ENCODE results near the gene ZNF444. TPM values are rescaled to one million over a fixed set of nuclear protein-coding genes. Genes with fewer than 3 reads are reported as not detected.
"Not testable (repeated sequence)": the region's sequence is repeated elsewhere in the genome, so short reads cannot be mapped to it uniquely, and the experiment has no call there.

Gene ZNF444
- total RNA-seq, 1 donor from 2014 or later, result 38.7 TPM

- no peaks in the 10 kb centered on the region for H3K4me1 ChIP-seq
- peaks cover 44% of the 10 kb centered on the region for H3K36me3 ChIP-seq
Measured at GRCh38 chr19:56096665-56097064, 44.4 kb upstream of the ZNF444 start.

GRCh38 chr19:56097306-56097705 lies 43.8 kb upstream of the ZNF444 start:
- TF ChIP-seq, protein P1, sequence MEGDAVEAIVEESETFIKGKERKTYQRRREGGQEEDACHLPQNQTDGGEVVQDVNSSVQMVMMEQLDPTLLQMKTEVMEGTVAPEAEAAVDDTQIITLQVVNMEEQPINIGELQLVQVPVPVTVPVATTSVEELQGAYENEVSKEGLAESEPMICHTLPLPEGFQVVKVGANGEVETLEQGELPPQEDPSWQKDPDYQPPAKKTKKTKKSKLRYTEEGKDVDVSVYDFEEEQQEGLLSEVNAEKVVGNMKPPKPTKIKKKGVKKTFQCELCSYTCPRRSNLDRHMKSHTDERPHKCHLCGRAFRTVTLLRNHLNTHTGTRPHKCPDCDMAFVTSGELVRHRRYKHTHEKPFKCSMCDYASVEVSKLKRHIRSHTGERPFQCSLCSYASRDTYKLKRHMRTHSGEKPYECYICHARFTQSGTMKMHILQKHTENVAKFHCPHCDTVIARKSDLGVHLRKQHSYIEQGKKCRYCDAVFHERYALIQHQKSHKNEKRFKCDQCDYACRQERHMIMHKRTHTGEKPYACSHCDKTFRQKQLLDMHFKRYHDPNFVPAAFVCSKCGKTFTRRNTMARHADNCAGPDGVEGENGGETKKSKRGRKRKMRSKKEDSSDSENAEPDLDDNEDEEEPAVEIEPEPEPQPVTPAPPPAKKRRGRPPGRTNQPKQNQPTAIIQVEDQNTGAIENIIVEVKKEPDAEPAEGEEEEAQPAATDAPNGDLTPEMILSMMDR (IDR thresholded peaks at IDR 0.05), result no peak
- DNase-seq (no peak), ATAC-seq (no peak)
- Histone ChIP-seq H3K4me1 (no peaks in the 10 kb centered on the region), H3K27ac (no peak overlapping the region), H3K27me3 (ENCODE audit: low read depth) (no peaks in the 10 kb centered on the region), H3K9me3 (no peaks in the 10 kb centered on the region), H3K36me3 (peaks cover 51% of the 10 kb centered on the region), H3K4me3 (no peak overlapping the region)
- intact Hi-C loops (cut with DNase I), result no loop called here

More at GRCh38 chr19:56096665-56097064, 44.4 kb upstream of the ZNF444 start:
- intact Hi-C loops (cut with DNase I), result no loop called here
- Histone ChIP-seq H3K27ac (no peak overlapping the region), H3K9me3 (no peaks in the 10 kb centered on the region), H3K4me3 (no peak overlapping the region), H3K27me3 (ENCODE audit: low read depth) (no peaks in the 10 kb centered on the region)
- TF ChIP-seq, protein P1 (IDR thresholded peaks at IDR 0.05), result no peak
- peak; percentile 24 for DNase-seq
- ATAC-seq, result no peak

DNA sequence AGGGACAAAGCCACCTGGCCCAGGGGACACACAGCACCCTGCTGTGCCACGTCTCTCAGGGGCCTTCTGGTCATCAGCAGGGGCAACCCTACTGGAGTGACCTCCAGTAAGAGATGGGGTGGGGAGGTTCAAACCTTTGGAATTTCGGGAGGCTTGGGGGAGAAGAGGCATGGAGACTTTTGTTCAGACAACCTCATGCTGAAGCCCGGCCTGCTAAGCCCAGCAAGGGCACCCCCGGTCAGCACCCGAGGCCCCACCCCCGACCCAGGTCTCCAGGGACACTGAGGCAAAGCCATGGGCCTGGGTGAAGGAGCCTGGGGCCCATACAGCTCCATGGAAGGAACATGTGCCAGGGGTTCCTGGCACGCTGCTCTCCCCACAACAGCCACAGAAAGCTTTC lies 43.3 kb upstream of the ZNF444 start:
- Histone ChIP-seq H3K4me3 (no peak overlapping the region), H3K4me1 (no peaks in the 10 kb centered on the region), H3K27me3 (ENCODE audit: low read depth) (no peaks in the 10 kb centered on the region), H3K9me3 (no peaks in the 10 kb centered on the region), H3K36me3 (peaks cover 56% of the 10 kb centered on the region), H3K27ac (no peak overlapping the region)
- intact Hi-C loops (cut with DNase I), result no loop called here
- DNase-seq, result no peak
- ATAC-seq, result no peak
- TF ChIP-seq, protein P1 (IDR thresholded peaks at IDR 0.05), result no peak

DNA sequence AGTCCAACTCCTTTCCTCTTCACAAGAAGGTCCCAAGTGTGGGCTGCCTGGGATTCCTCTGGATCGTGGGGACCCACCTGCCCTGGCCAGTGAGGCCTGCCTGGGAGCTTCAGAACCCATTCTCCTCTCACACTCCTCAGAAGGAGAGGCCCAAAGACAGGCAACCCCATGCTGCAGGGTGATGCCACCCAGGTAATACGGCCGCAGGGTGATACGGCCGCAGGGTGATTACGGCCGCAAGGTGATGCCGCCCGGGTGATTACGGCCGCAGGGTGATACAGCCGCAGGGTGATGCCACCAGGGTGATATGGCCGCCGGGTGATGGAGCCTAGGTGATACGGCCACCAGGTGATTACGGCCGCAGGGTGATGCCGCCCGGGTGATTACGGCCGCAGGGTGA lies 42.9 kb upstream of the ZNF444 start:
- H3K9me3 ChIP-seq; H3K4me3 ChIP-seq; H3K27me3 ChIP-seq (ENCODE audit: low read depth); intact Hi-C loops (cut with DNase I); ATAC-seq; H3K4me1 ChIP-seq; DNase-seq; H3K27ac ChIP-seq: not testable (repeated sequence)
- H3K36me3 ChIP-seq, result peaks cover 59% of the 10 kb centered on the region

DNA sequence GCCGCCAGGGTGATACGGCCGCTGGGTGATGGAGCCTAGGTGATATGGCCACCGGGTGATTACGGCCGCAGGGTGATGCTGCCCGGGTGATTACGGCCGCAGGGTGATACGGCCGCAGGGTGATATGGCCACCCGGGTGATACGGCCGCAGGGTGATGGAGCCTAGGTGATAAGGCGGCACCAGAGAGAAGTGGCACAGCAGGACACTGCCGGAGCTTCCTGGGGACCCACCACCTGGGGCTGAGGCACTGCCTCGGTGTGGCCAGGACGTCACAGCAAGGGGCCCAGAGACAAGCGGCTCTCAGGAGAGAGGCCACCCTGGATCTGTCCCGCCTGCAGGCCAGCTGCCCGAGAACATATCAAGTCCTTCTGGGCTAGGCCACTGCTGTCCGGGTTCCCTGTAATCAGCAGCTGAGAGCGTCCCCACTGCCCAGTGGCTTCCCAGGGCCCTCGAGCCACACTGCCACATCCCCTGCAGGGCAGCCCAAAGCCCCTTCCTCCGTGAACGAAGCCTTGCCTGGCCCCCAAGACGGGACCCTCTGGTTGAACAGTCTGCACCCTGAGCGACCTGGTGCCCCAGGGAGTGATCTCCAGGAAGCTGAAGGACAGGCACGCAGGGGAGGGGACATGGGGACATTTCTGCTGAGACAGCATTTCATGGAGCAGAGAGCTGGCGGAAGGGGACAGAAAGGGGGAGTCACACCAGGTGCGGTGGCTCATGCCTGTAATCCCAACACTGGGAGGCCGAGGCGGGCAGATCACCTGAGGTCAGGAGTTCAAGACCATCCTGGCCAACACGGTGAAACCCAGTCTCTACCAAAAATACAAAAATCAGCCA lies 42.1 kb upstream of the ZNF444 start:
- TF ChIP-seq, protein P1 (IDR thresholded peaks at IDR 0.05), result no peak
- Histone ChIP-seq H3K4me3 (no peak overlapping the region), H3K4me1 (no peaks in the 10 kb centered on the region), H3K9me3 (no peaks in the 10 kb centered on the region), H3K27me3 (ENCODE audit: low read depth) (no peaks in the 10 kb centered on the region), H3K36me3 (peaks cover 57% of the 10 kb centered on the region), H3K27ac (no peak overlapping the region)
- DNase-seq (no peak), ATAC-seq (no peak)
- intact Hi-C loops (cut with DNase I), result no loop called here

Data from lower lobe of right lung (tissue), 2 donors.